GM19239 (cell line): Measurements from ENCODE around the gene MEX3A.

Experiments used
- DNase-seq: peaks from one replicate; pipeline ENCODE4 v3.0.0; 2011; ENCODE audit warnings: low spot score; ENCODE audit not compliant: insufficient read length
- FAIRE-seq: peaks from 2 replicates; lab custom pipeline; 2011; peaks lifted over from hg19 to GRCh38; lab: Jason Lieb, UNC

Gene MEX3A

GRCh38 chr1:156026588-156026987 lies 55.7 kb downstream of the MEX3A start:
- no peak for DNase-seq
- no peak for FAIRE-seq

- peak; percentile 30 for DNase-seq
- no peak for FAIRE-seq
Measured at GRCh38 chr1:156025876-156026275, 56.4 kb downstream of the MEX3A start.

GRCh38 chr1:156024801-156025200 lies 57.5 kb downstream of the MEX3A start:
- FAIRE-seq: no peak

More at GRCh38 chr1:156024801-156025200, 57.5 kb downstream of the MEX3A start:
- DNase-seq: no peak
